DND-41 (cell line): ENCODE results near the gene NOS2.

Experiments
- CTCF ChIP-seq: IDR thresholded peaks from 2 replicates; pipeline ENCODE4 v1.5.1; 2012; ENCODE audit warnings: borderline replicate concordance, low read length, moderate library complexity, mild to moderate bottlenecking; ENCODE audit not compliant: poor library complexity, severe bottlenecking; ENCODE audit errors: extremely low read depth
- EZH2 ChIP-seq: IDR thresholded peaks from 3 replicates; pipeline ENCODE4 v1.6.1; 2012; ENCODE audit warnings: borderline replicate concordance, low read depth, mild to moderate bottlenecking, moderate library complexity, low read length, inconsistent platforms; ENCODE audit not compliant: severe bottlenecking

DNA sequence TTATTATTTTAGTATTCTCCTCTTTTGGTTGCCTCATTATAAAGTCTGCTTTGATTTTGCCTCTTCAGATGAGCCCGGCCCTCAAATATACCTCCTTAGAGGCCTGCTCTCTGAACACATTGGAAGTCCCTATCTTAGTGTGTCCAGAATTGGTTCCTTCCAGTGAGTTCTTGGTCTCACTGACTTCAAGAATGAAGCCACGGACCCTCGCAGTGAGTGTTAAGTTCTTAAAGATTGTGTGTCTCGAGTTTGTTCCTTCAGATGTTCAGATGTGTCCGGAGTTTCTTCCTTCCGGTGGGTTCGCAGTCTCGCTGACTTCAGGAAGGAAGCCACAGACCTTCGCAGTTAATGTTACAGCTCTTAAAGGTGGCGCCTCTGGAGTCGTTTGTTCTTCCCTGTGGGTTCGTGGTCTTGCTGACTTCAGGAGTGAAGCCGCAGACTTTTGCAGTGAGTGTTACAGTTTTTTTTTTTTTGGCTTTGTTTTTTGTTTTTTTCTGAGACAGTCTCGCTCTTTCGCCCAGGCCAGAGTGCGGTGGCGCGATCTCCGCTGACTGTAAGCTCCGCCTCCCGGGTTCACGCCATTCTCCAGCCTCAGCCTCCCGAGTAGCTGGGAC lies 45.8 kb upstream of the NOS2 start:
- TF ChIP-seq CTCF: no peak
- no peak for TF ChIP-seq EZH2
